OCI-LY3 (cell line): ENCODE measurements around the gene NT5DC4.

Experiments
- CTCF ChIP-seq: fragments of 200-600, 300-600 bp; sonication (generic); IDR thresholded peaks from 2 replicates; pipeline ENCODE4 v1.5.1; 2014; ENCODE audit warnings: antibody characterized with exemption, low read length, low read depth
- EZH2phosphoT487 ChIP-seq: fragments of 200-600 bp; shearing (Covaris generic); IDR thresholded peaks from 2 replicates; pipeline ENCODE4 v1.6.1; 2018; ENCODE audit warnings: antibody characterized with exemption, mixed run types, low read depth

GRCh38 chr2:112768432-112768831 is 47.6 kb downstream of the NT5DC4 start:
- TF ChIP-seq EZH2phosphoT487 (no peak), CTCF (no peak)
